OCI-LY1 (cell line): ENCODE data around the gene LOXL3.

Experiments
- EZH2 ChIP-seq: fragments of 200-600 bp; sonication (generic), shearing (Covaris generic); IDR thresholded peaks from 2 replicates; pipeline ENCODE4 v1.8.0; 2017; ENCODE audit warnings: borderline replicate concordance, mixed run types, mild to moderate bottlenecking, antibody characterized with exemption, low read length, moderate library complexity, mixed read lengths
- TF ChIP-seq, protein P1 (sequence below): fragments of 200-600 bp; sonication (generic), shearing (Covaris generic); IDR thresholded peaks from 2 replicates; pipeline ENCODE4 v1.5.1; 2017; ENCODE audit warnings: mild to moderate bottlenecking, antibody characterized with exemption, low read length, moderate library complexity, mixed read lengths

DNA sequence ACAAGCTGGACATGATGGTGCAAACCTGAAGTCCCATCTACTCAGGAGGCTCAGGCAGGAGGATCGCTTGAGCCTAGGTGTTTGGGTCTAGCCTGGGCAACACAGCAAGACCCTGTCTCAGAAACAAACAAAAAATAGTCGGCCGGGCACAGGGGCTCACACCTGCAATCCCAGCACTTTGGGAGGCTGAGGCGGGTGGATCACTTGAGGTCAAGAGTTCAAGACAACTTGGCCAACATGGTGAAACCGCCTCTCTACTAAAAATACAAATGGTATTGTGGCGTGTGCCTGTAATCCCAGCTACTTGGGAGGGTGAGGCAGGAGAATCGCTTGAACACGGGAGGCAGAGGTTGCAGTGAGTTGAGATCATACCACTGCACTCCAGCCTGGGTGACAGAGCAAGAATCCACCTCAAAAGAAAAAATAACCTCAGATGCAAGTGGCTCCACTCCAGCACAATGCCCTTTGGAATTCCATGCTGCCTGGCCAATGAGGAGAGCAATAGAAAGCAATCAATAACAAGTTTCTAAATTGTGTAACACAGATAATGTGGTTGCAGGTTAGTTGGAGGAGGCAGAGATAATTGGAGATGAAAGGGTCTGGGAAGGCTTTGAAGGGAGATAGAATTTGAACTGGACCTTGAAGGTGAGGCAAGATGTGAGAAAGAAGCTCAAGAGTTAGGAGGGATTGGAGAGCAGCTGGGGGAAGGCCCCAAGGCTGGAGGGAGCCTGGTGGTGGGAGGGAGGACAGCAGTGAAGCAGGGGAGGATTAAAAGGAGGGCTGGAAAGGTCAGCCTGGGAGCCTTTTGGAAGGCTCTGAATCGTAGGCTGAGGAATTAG, 64.9 kb downstream of the LOXL3 start:
- TF ChIP-seq, protein P1, sequence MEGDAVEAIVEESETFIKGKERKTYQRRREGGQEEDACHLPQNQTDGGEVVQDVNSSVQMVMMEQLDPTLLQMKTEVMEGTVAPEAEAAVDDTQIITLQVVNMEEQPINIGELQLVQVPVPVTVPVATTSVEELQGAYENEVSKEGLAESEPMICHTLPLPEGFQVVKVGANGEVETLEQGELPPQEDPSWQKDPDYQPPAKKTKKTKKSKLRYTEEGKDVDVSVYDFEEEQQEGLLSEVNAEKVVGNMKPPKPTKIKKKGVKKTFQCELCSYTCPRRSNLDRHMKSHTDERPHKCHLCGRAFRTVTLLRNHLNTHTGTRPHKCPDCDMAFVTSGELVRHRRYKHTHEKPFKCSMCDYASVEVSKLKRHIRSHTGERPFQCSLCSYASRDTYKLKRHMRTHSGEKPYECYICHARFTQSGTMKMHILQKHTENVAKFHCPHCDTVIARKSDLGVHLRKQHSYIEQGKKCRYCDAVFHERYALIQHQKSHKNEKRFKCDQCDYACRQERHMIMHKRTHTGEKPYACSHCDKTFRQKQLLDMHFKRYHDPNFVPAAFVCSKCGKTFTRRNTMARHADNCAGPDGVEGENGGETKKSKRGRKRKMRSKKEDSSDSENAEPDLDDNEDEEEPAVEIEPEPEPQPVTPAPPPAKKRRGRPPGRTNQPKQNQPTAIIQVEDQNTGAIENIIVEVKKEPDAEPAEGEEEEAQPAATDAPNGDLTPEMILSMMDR = no peak
- TF ChIP-seq EZH2 = no peak
